Gastroesophageal sphincter (tissue), 4 donors: ENCODE results near the gene PUDP. TPM values are rescaled to one million over a fixed set of nuclear protein-coding genes. Genes with fewer than 3 reads are reported as not detected.

Source experiments
- ATAC-seq: fragments of 150-250 bp; one replicate; pipeline ENCODE4 v1.9.1; 2016; ENCODE audit warnings: mild to moderate bottlenecking, moderate library complexity
- H3K27ac ChIP-seq, 4 donors: fragments of 200-600 bp; sonication (generic) in 3 of 4; 1 replicate in 3 of 4; 2 replicates in 1 of 4; pipeline ENCODE4 v1.5.1; 2016 to 2019
- H3K27me3 ChIP-seq: fragments of 200-600 bp; sonication (generic); one replicate; pipeline ENCODE4 v1.5.1; 2019
- H3K36me3 ChIP-seq, 2 donors: fragments of 200-600 bp; sonication (generic); one replicate each; pipeline ENCODE4 v1.5.1; 2019; ENCODE audit warnings: control low read depth in 1 of 2
- H3K4me1 ChIP-seq, 3 donors: fragments of 200-600 bp; sonication (generic); 1 replicate in 2 of 3; 2 replicates in 1 of 3; pipeline ENCODE4 v1.5.1; 2016 to 2019; ENCODE audit warnings: control low read depth in 2 of 3
- H3K4me3 ChIP-seq, 2 donors: fragments of 200-600 bp; sonication (generic); one replicate each; pipeline ENCODE4 v1.5.1; 2019; ENCODE audit warnings: mild to moderate bottlenecking in 1 of 2, moderate library complexity in 1 of 2
- H3K9me3 ChIP-seq, 3 donors: fragments of 200-600 bp; sonication (generic); one replicate each; pipeline ENCODE4 v1.5.1; 2017 to 2019; ENCODE audit warnings: control low read depth in 2 of 3
- CTCF ChIP-seq, 4 experiments: fragments of 200-600 bp in 2 of 4; fragments of 450-650 bp in 2 of 4; sonication (generic) in 1 of 4; IDR thresholded peaks; one replicate each; pipeline ENCODE4 v1.5.1; 2017 to 2019; ENCODE audit warnings: antibody characterized with exemption in 4 of 4, mild to moderate bottlenecking in 2 of 4, moderate library complexity in 2 of 4
- EP300 ChIP-seq: sonication (generic); formaldehyde crosslinking; IDR thresholded peaks from one replicate; pipeline ENCODE4 v1.6.1; 2017; ENCODE audit warnings: antibody characterized with exemption, mild to moderate bottlenecking
- POLR2A ChIP-seq, 2 donors: fragments of 450-650 bp; IDR thresholded peaks; one replicate each; pipeline ENCODE4 v1.6.1; 2017; ENCODE audit warnings: antibody characterized with exemption in 2 of 2, mild to moderate bottlenecking in 2 of 2, moderate library complexity in 1 of 2
- POLR2AphosphoS5 ChIP-seq: sonication (generic); formaldehyde crosslinking; IDR thresholded peaks from one replicate; pipeline ENCODE4 v1.6.1; 2017; ENCODE audit warnings: antibody characterized with exemption
- WGBS, 2 donors: methylation state at CpG; one replicate each; pipeline ENCODE4 v1.1.5; 2018; ENCODE audit warnings: low coverage in 1 of 2; 5-methylcytosine and 5-hydroxymethylcytosine counted together
- total RNA-seq, 4 donors: library from RNA; depleted of rRNA; stranded (reverse); fragments of >200 nt; gene quantifications; one replicate each; pipeline ENCODE4 v1.1.0, GENCODE V29; 2016

The PUDP gene
- total RNA-seq, 4 donors from 2014 or later, result 4.8 to 10.5 (median 8.1) TPM

DNA sequence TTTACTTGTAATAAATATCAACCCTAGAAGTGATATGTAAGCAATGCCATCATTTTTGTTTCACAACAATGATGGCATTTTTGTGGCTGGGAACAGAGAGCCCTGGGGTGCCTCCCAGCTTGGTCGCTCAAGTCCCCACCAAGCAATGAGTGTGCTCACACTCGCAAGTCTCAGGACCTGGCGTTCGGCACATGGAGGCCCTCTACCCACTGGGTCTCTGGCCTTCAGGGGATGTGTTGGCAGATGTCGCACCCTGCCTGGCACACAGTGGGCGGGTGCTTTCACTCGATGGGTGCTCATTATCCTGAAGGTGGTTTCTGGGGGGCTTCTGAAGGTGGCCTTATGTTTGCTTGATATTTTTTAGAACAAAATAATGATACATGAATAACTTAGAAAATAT lies 75.1 kb downstream of the PUDP start:
- peaks cover 0 to 13% of the 10 kb centered on the region in 2 donors for H3K36me3 ChIP-seq
- H3K27ac ChIP-seq, result no peak overlapping the region
- 100% methylated on average over 5 of the region's 7 CpGs; no CpG with 5 or more reads in 1 of the 2 donors for WGBS, 2 donors
- TF ChIP-seq CTCF (IDR thresholded peaks at IDR 0.05) (no peak), POLR2A (IDR thresholded peaks at IDR 0.05) (no peak), POLR2AphosphoS5 (no peak), EP300 (no peak)
- H3K4me3 ChIP-seq, result no peak overlapping the region
- no peaks in the 10 kb centered on the region for H3K9me3 ChIP-seq
- H3K27me3 ChIP-seq, result no peaks in the 10 kb centered on the region
- ATAC-seq, result no peak
- H3K4me1 ChIP-seq, result no peaks in the 10 kb centered on the region

DNA sequence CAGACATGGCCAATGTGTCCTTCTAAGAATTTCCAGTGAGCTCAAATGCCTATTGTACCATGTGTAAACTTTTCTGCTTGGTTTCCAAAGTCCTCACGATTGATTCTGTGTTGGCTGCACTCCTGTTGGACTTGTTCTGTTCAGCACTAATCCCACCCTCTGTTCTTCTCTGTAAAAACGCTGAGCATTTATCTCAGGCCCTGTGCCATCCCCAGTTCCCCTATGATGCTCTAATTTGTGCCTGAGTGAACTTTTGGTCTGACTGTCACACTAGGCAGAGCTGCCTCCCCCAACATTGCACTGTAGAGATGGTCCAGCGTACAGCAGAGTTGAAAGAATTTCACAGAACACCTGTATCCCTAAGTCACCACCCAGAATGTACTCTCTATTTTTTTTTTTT lies 76.6 kb downstream of the PUDP start:
- TF ChIP-seq POLR2AphosphoS5, result no peak
- TF ChIP-seq POLR2A (IDR thresholded peaks at IDR 0.05), result no peak
- TF ChIP-seq CTCF (IDR thresholded peaks at IDR 0.05), result no peak
- no peak for TF ChIP-seq EP300
- no peak for ATAC-seq
- Histone ChIP-seq H3K36me3 (peaks cover 0 to 4% of the 10 kb centered on the region in 2 donors), H3K4me1 (no peaks in the 10 kb centered on the region), H3K9me3 (no peaks in the 10 kb centered on the region), H3K4me3 (no peak overlapping the region), H3K27ac (no peak overlapping the region), H3K27me3 (no peaks in the 10 kb centered on the region)
- WGBS, 2 donors, result 76 to 83% methylated on average over 2 to 3 of the region's 3 CpGs

GRCh38 chrX:7069556-7069955 lies 78.4 kb downstream of the PUDP start:
- Histone ChIP-seq H3K4me1 (no peaks in the 10 kb centered on the region), H3K4me3 (no peak overlapping the region), H3K27me3 (no peaks in the 10 kb centered on the region), H3K27ac (no peak overlapping the region), H3K9me3 (no peaks in the 10 kb centered on the region), H3K36me3 (no peaks in the 10 kb centered on the region)
- 93 to 94% methylated on average over 2 of the region's 2 CpGs for WGBS, 2 donors
- no peak for ATAC-seq
- TF ChIP-seq EP300, result no peak
- no peak for TF ChIP-seq POLR2A (IDR thresholded peaks at IDR 0.05)
- no peak for TF ChIP-seq POLR2AphosphoS5
- TF ChIP-seq CTCF (IDR thresholded peaks at IDR 0.05), result no peak

DNA sequence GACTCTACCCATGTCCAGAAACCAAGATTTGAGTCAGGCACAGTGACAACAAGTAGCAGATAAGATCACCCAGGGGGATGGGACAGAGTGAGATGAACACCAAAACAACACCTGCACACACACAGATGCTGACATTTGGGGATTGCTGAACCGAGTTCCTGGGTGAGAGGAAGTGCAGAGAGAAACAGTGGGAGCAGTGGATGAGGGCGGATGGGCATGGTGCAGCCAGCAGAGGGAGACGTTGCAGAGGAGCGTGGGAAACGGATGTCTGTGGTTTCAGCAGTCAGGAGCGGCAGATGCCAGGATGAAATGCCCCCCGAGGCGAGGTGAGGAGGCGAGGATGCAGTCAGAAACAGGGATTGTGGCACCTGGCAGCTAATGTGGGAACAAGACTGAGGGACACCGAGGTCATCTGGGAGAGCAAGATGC lies 79.0 kb downstream of the PUDP start:
- TF ChIP-seq EP300, result no peak
- TF ChIP-seq CTCF (IDR thresholded peaks at IDR 0.05), result no peak
- no peak for TF ChIP-seq POLR2A (IDR thresholded peaks at IDR 0.05)
- TF ChIP-seq POLR2AphosphoS5, result no peak
- H3K27me3 ChIP-seq, result no peaks in the 10 kb centered on the region
- no peak for ATAC-seq
- H3K9me3 ChIP-seq, result no peaks in the 10 kb centered on the region
- no peaks in the 10 kb centered on the region for H3K4me1 ChIP-seq
- H3K36me3 ChIP-seq, result no peaks in the 10 kb centered on the region
- no peak overlapping the region for H3K27ac ChIP-seq
- no CpG with 5 or more reads among the region's 10 CpGs for WGBS, 2 donors
- no peak overlapping the region for H3K4me3 ChIP-seq

GRCh38 chrX:7067256-7067655 lies 80.7 kb downstream of the PUDP start:
- WGBS, 2 donors, result 69% methylated on average over 3 of the region's 7 CpGs; no CpG with 5 or more reads in 1 of the 2 donors
- Histone ChIP-seq H3K27ac (no peak overlapping the region), H3K27me3 (no peaks in the 10 kb centered on the region), H3K4me3 (no peak overlapping the region), H3K4me1 (no peaks in the 10 kb centered on the region), H3K36me3 (no peaks in the 10 kb centered on the region), H3K9me3 (no peaks in the 10 kb centered on the region)
- ATAC-seq, result no peak
- TF ChIP-seq POLR2AphosphoS5, result no peak
- no peak for TF ChIP-seq POLR2A (IDR thresholded peaks at IDR 0.05)
- TF ChIP-seq EP300, result no peak
- no peak for TF ChIP-seq CTCF (IDR thresholded peaks at IDR 0.05)
